DOHH2 (cell line): ENCODE data around the gene UNC79.

Experiments used
- H3F3A ChIP-seq: fragments of 200-600 bp; sonication (generic), shearing (Covaris generic); 2 replicates; pipeline ENCODE4 v1.6.0; 2016; ENCODE audit warnings: antibody characterized with exemption, mild to moderate bottlenecking; ENCODE audit not compliant: control insufficient read depth, insufficient read depth
- H3K27ac ChIP-seq: fragments of 200-600 bp; sonication (generic); 2 replicates; pipeline ENCODE4 v1.5.1; 2014; ENCODE audit warnings: low read depth, mild to moderate bottlenecking, low read length, moderate library complexity
- H3K27me3 ChIP-seq: fragments of 200-600 bp; sonication (generic); 2 replicates; pipeline ENCODE4 v1.6.1; 2014; ENCODE audit warnings: mild to moderate bottlenecking, low read length, mixed read lengths; ENCODE audit not compliant: control insufficient read depth
- H3K36me3 ChIP-seq: fragments of 200-600 bp; sonication (generic); 2 replicates; pipeline ENCODE4 v1.6.1; 2014; ENCODE audit warnings: mild to moderate bottlenecking, low read length, moderate library complexity, mixed read lengths; ENCODE audit not compliant: control insufficient read depth
- H3K4me1 ChIP-seq: fragments of 200-600 bp; sonication (generic); 2 replicates; pipeline ENCODE4 v1.6.1; 2014; ENCODE audit warnings: mild to moderate bottlenecking, low read length, mixed read lengths; ENCODE audit not compliant: control insufficient read depth
- H3K4me2 ChIP-seq: fragments of 200-600 bp; sonication (generic); 2 replicates; pipeline ENCODE4 v1.6.0; 2014; ENCODE audit warnings: mild to moderate bottlenecking, low read length, moderate library complexity
- H3K4me3 ChIP-seq: fragments of 200-600 bp; sonication (generic); 2 replicates; pipeline ENCODE4 v1.5.1; 2014; ENCODE audit warnings: mild to moderate bottlenecking, low read length, mixed read lengths
- H3K79me2 ChIP-seq: fragments of 200-600 bp; sonication (generic); 2 replicates; pipeline ENCODE4 v1.6.1; 2014; ENCODE audit warnings: mild to moderate bottlenecking, low read length, mixed read lengths; ENCODE audit not compliant: control insufficient read depth
- H3K9me2 ChIP-seq: fragments of 200-600 bp; sonication (generic); replicated peaks from 2 replicates; pipeline ENCODE4 v1.6.1; 2014; ENCODE audit warnings: mild to moderate bottlenecking, low read length, mixed read lengths; ENCODE audit not compliant: control insufficient read depth
- H3K9me3 ChIP-seq: fragments of 200-600 bp; sonication (generic); 2 replicates; pipeline ENCODE4 v1.6.1; 2014; ENCODE audit warnings: antibody characterized with exemption, low read length, mixed read lengths; ENCODE audit not compliant: control insufficient read depth, insufficient read depth
- H4K20me1 ChIP-seq: fragments of 200-600 bp; sonication (generic); 2 replicates; pipeline ENCODE4 v1.6.0; 2014; ENCODE audit warnings: low read depth, mild to moderate bottlenecking, antibody characterized with exemption, low read length, moderate library complexity; ENCODE audit not compliant: control insufficient read depth, insufficient read depth
- CTCF ChIP-seq: fragments of 200-600 bp; sonication (generic); IDR thresholded peaks from one replicate; pipeline ENCODE4 v1.5.1; 2014; ENCODE audit warnings: antibody characterized with exemption, mild to moderate bottlenecking, low read depth, low read length; ENCODE audit not compliant: poor library complexity, severe bottlenecking
- EZH2phosphoT487 ChIP-seq: fragments of 200-600 bp; sonication (generic); IDR thresholded peaks from 2 replicates; pipeline ENCODE4 v1.6.1; 2017; ENCODE audit warnings: borderline replicate concordance, mild to moderate bottlenecking, antibody characterized with exemption, low read length, moderate library complexity, mixed read lengths

UNC79 gene

GRCh38 chr14:93705513-93706156 is 274.9 kb downstream of the UNC79 start:
- Histone ChIP-seq H3K9me2 (no peaks in the 10 kb centered on the region), H3K9me3 (no peaks in the 10 kb centered on the region), H3K4me2 (no peak overlapping the region), H3K4me1 (no peaks in the 10 kb centered on the region), H3K27ac (no peak overlapping the region), H3K36me3 (no peaks in the 10 kb centered on the region), H3F3A (no peaks in the 10 kb centered on the region), H4K20me1 (no peaks in the 10 kb centered on the region), H3K4me3 (no peak overlapping the region), H3K79me2 (no peaks in the 10 kb centered on the region), H3K27me3 (peaks cover 3% of the 10 kb centered on the region; the same call in 1 of the 2 replicates)
- TF ChIP-seq CTCF (no peak), EZH2phosphoT487 (no peak)

GRCh38 chr14:93706360-93706955 is 275.7 kb downstream of the UNC79 start:
- 0 out of 2 replicates have a peak, but pooled peaks cover 3% of the 10 kb centered on the region for H3K27me3 ChIP-seq
- H3F3A ChIP-seq: no peaks in the 10 kb centered on the region
- no peaks in the 10 kb centered on the region for H3K9me2 ChIP-seq
- no peak for TF ChIP-seq EZH2phosphoT487
- TF ChIP-seq CTCF: no peak
- no peaks in the 10 kb centered on the region for H4K20me1 ChIP-seq
- H3K4me1 ChIP-seq: no peaks in the 10 kb centered on the region
- no peak overlapping the region for H3K4me3 ChIP-seq
- H3K27ac ChIP-seq: no peak overlapping the region
- no peaks in the 10 kb centered on the region for H3K36me3 ChIP-seq
- no peak overlapping the region for H3K4me2 ChIP-seq
- no peaks in the 10 kb centered on the region for H3K79me2 ChIP-seq
- no peaks in the 10 kb centered on the region for H3K9me3 ChIP-seq

- Histone ChIP-seq H3F3A (no peaks in the 10 kb centered on the region), H3K9me3 (no peaks in the 10 kb centered on the region), H3K36me3 (no peaks in the 10 kb centered on the region), H3K9me2 (no peaks in the 10 kb centered on the region), H3K27me3 (0 out of 2 replicates have a peak, but pooled peaks cover 3% of the 10 kb centered on the region), H3K27ac (no peak overlapping the region), H3K4me1 (no peaks in the 10 kb centered on the region), H3K79me2 (no peaks in the 10 kb centered on the region), H4K20me1 (no peaks in the 10 kb centered on the region), H3K4me3 (no peak overlapping the region), H3K4me2 (no peak overlapping the region)
- TF ChIP-seq EZH2phosphoT487 (no peak), CTCF (no peak)
Measured at GRCh38 chr14:93707475-93707874, 276.7 kb downstream of the UNC79 start.
